ENCODE data around the gene MBP. TPM values are rescaled to one million over a fixed set of nuclear protein-coding genes. Genes with fewer than 3 reads are reported as not detected.

The MBP gene
- total RNA-seq, 1 donor from 2014 or later: 78.9 TPM

- H3K27ac ChIP-seq: peak overlapping the region; percentile 42
- H3K4me1 ChIP-seq: peaks cover 85% of the 10 kb centered on the region
- intact Hi-C loops (cut with DNase I): no loop called here
These were observed 22.2 kb downstream of the MBP start for GRCh38 chr18:77110400-77110799.

DNA sequence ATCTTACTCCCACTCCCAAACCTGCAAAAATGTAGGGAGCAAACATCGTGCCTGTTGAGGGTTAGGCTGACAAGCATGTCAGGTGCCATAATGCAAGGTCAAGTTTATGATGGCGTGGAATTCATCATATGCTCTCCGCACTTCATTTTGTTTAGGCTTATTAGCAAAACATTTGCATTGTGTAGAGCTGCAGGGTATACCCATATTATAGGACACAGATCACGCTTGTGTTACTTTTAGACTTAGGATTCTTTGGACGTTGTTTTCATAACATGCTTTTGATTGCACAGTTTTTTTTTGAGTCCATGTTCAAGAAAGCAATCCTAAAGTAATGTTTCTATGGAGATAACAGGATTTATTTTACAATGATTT is 22.9 kb downstream of the MBP start:
- ATAC-seq (no peak), DNase-seq (no peak)
- TF ChIP-seq CTCF (IDR thresholded peaks at IDR 0.05): no peak
- Histone ChIP-seq H3K36me3 (peaks cover 2% of the 10 kb centered on the region), H3K27ac (no peak overlapping the region), H3K9me3 (no peaks in the 10 kb centered on the region), H3K27me3 (no peaks in the 10 kb centered on the region), H3K4me3 (no peak overlapping the region), H3K4me1 (peaks cover 86% of the 10 kb centered on the region)
- intact Hi-C loops (cut with DNase I): no loop called here

More at GRCh38 chr18:77110400-77110799, 22.2 kb downstream of the MBP start:
- H3K36me3 ChIP-seq: no peaks in the 10 kb centered on the region
- TF ChIP-seq CTCF (IDR thresholded peaks at IDR 0.05): no peak
- no peak for DNase-seq
- ATAC-seq: no peak
- no peaks in the 10 kb centered on the region for H3K9me3 ChIP-seq
- H3K27me3 ChIP-seq: no peaks in the 10 kb centered on the region
- no peak overlapping the region for H3K4me3 ChIP-seq

DNA sequence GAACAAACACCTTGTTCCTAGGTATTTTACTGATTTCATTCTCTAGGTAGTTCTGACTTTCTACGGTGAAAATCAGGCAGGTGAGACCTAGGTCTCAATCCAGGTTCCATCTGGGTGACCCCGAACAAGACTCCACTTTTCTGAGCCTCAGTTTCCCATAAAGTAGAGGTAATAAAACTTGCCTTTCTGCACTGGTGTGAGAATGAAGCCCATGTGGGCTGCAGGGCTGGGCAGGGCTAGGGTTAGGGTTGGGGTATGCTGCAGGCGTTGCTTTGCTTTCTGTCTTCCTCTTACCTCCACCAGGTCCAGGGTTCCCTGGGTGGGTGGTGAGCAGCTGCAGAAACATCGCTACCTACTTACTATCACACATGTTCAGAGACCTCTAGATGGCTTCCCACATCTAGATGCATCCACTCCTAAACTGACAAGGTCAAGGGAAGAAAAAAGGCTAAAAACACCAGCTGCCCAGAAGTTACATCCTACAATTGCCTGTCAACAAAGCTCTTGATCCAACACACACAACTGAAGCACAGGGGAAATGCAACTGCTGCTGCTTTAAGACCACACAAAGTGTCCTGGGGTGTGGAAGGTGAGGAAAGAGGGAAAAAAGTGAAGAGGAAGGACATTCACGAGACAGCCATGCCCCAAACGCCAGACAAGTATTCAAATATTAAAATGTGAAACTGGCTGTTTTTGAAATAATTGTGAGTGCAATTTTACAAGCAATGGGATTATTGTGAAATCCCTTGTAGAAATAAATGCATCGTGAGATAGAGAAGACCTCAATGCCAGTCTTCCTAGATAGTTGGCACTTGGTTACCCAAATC is 23.5 kb downstream of the MBP start:
- H3K36me3 ChIP-seq: peaks cover 4% of the 10 kb centered on the region
- peak overlapping the region; percentile 65 for H3K27ac ChIP-seq
- ATAC-seq: no peak

GRCh38 chr18:77108001-77108692 is 24.4 kb downstream of the MBP start:
- intact Hi-C loops (cut with DNase I): no loop called here
- Histone ChIP-seq H3K36me3 (peaks cover 5% of the 10 kb centered on the region), H3K27ac (peak overlapping the region; percentile 65), H3K4me1 (peaks cover 84% of the 10 kb centered on the region), H3K4me3 (no peak overlapping the region), H3K27me3 (no peaks in the 10 kb centered on the region), H3K9me3 (no peaks in the 10 kb centered on the region)
- DNase-seq (no peak), ATAC-seq (peak; percentile 55)
- no peak for TF ChIP-seq CTCF (IDR thresholded peaks at IDR 0.05)

More for the DNA sequence above, 23.5 kb downstream of the MBP start:
- Histone ChIP-seq H3K4me3 (no peak overlapping the region), H3K9me3 (no peaks in the 10 kb centered on the region), H3K4me1 (peaks cover 86% of the 10 kb centered on the region), H3K27me3 (no peaks in the 10 kb centered on the region)
- intact Hi-C loops (cut with DNase I): no loop called here
- DNase-seq: no peak
- no peak for TF ChIP-seq CTCF (IDR thresholded peaks at IDR 0.05)

GRCh38 chr18:77107292-77107691 is 25.3 kb downstream of the MBP start:
- no peaks in the 10 kb centered on the region for H3K9me3 ChIP-seq
- H3K36me3 ChIP-seq: peaks cover 7% of the 10 kb centered on the region
- peaks cover 88% of the 10 kb centered on the region for H3K4me1 ChIP-seq
- intact Hi-C loops (cut with DNase I): no loop called here
- H3K27ac ChIP-seq: peak overlapping the region; percentile 65
- TF ChIP-seq CTCF (IDR thresholded peaks at IDR 0.05): no peak
- no peak overlapping the region for H3K4me3 ChIP-seq
- DNase-seq (no peak), ATAC-seq (peak; percentile 64)
- no peaks in the 10 kb centered on the region for H3K27me3 ChIP-seq
